ENCODE data around the gene PARD3B.

- TF ChIP-seq GABPA (IDR thresholded peaks at IDR 0.05; ENCODE audit: low read depth): no peak
- TF ChIP-seq CTCF (IDR thresholded peaks at IDR 0.05; ENCODE audit: insufficient read depth, low read length): no peak
- no peak for TF ChIP-seq POLR2AphosphoS5 (IDR thresholded peaks at IDR 0.05; ENCODE audit: low read depth)
Observed at GRCh38 chr2:205073433-205074020, 528.3 kb downstream of the PARD3B start.
